ENCODE measurements around the gene FBLIM1. TPM values are rescaled to one million over a fixed set of nuclear protein-coding genes. Genes with fewer than 3 reads are reported as not detected.

Gene FBLIM1
- total RNA-seq, 2 donors from 2014 or later = not detected

GRCh38 chr1:15724949-15725880, 33.4 kb upstream of the FBLIM1 start:
- no peaks in the 10 kb centered on the region for H3K4me1 Mint-ChIP-seq (ENCODE audit: low read depth)
- H3K9me3 Mint-ChIP-seq = no peaks in the 10 kb centered on the region
- DNase-seq (no peak), ATAC-seq (replicated peaks in 1 of 2) (no peak)
- no peak overlapping the region for H3K4me3 Mint-ChIP-seq
- H3K27ac Mint-ChIP-seq = no peak overlapping the region
- no peaks in the 10 kb centered on the region for H3K27me3 Mint-ChIP-seq (ENCODE audit: low read depth)
- H3K36me3 Mint-ChIP-seq (ENCODE audit: insufficient read depth in 2 of 2) = peaks cover 0 to 2% of the 10 kb centered on the region in 2 donors

GRCh38 chr1:15726508-15726907, 32.1 kb upstream of the FBLIM1 start:
- Mint-ChIP-seq H3K4me3 (no peak overlapping the region), H3K36me3 (ENCODE audit: insufficient read depth in 2 of 2) (peaks cover 0 to 2% of the 10 kb centered on the region in 2 donors), H3K27me3 (ENCODE audit: low read depth) (no peaks in the 10 kb centered on the region), H3K27ac (no peak overlapping the region), H3K4me1 (ENCODE audit: low read depth) (no peaks in the 10 kb centered on the region), H3K9me3 (no peaks in the 10 kb centered on the region)
- DNase-seq (no peak), ATAC-seq (replicated peaks in 1 of 2) (no peak)

- Mint-ChIP-seq H3K4me1 (ENCODE audit: low read depth) (no peaks in the 10 kb centered on the region), H3K4me3 (no peak overlapping the region), H3K9me3 (no peaks in the 10 kb centered on the region), H3K27me3 (ENCODE audit: low read depth) (no peaks in the 10 kb centered on the region), H3K27ac (no peak overlapping the region), H3K36me3 (ENCODE audit: insufficient read depth in 2 of 2) (peaks cover 0 to 2% of the 10 kb centered on the region in 2 donors)
- ATAC-seq (replicated peaks in 1 of 2) (no peak), DNase-seq (no peak)
These were observed 31.6 kb upstream of the FBLIM1 start for GRCh38 chr1:15727021-15727420.

- Mint-ChIP-seq H3K27me3 (ENCODE audit: low read depth) (no peaks in the 10 kb centered on the region), H3K4me3 (no peak overlapping the region), H3K27ac (no peak overlapping the region), H3K9me3 (no peaks in the 10 kb centered on the region), H3K4me1 (ENCODE audit: low read depth) (no peaks in the 10 kb centered on the region), H3K36me3 (ENCODE audit: insufficient read depth in 2 of 2) (peaks cover 0 to 2% of the 10 kb centered on the region in 2 donors)
- no peak for DNase-seq
- ATAC-seq (replicated peaks in 1 of 2) = no peak
These were observed 31.2 kb upstream of the FBLIM1 start for GRCh38 chr1:15727424-15727823.

- Mint-ChIP-seq H3K9me3 (no peaks in the 10 kb centered on the region), H3K36me3 (ENCODE audit: insufficient read depth in 2 of 2) (peaks cover 0 to 2% of the 10 kb centered on the region in 2 donors), H3K4me3 (no peak overlapping the region), H3K27ac (no peak overlapping the region), H3K4me1 (ENCODE audit: low read depth) (no peaks in the 10 kb centered on the region), H3K27me3 (ENCODE audit: low read depth) (no peaks in the 10 kb centered on the region)
- DNase-seq (no peak), ATAC-seq (replicated peaks in 1 of 2) (no peak)
These were observed 30.6 kb upstream of the FBLIM1 start for GRCh38 chr1:15727866-15728534.

GRCh38 chr1:15728937-15729657, 29.5 kb upstream of the FBLIM1 start:
- no peak for ATAC-seq (replicated peaks in 1 of 2)
- Mint-ChIP-seq H3K27ac (no peak overlapping the region), H3K36me3 (ENCODE audit: insufficient read depth in 2 of 2) (peaks cover 2% of the 10 kb centered on the region in 2 donors), H3K4me3 (no peak overlapping the region), H3K27me3 (ENCODE audit: low read depth) (no peaks in the 10 kb centered on the region), H3K9me3 (no peaks in the 10 kb centered on the region), H3K4me1 (ENCODE audit: low read depth) (no peaks in the 10 kb centered on the region)
- no peak for DNase-seq

GRCh38 chr1:15730423-15730822, 28.2 kb upstream of the FBLIM1 start:
- ATAC-seq (replicated peaks in 1 of 2) = no peak
- H3K27me3 Mint-ChIP-seq (ENCODE audit: low read depth) = no peaks in the 10 kb centered on the region
- no peaks in the 10 kb centered on the region for H3K9me3 Mint-ChIP-seq
- peaks cover 2% of the 10 kb centered on the region in 2 donors for H3K36me3 Mint-ChIP-seq (ENCODE audit: insufficient read depth in 2 of 2)
- DNase-seq = no peak
- H3K27ac Mint-ChIP-seq = no peak overlapping the region
- no peak overlapping the region for H3K4me3 Mint-ChIP-seq
- no peaks in the 10 kb centered on the region for H3K4me1 Mint-ChIP-seq (ENCODE audit: low read depth)

GRCh38 chr1:15730936-15731335, 27.7 kb upstream of the FBLIM1 start:
- H3K27ac Mint-ChIP-seq = no peak overlapping the region
- no peak overlapping the region for H3K4me3 Mint-ChIP-seq
- H3K9me3 Mint-ChIP-seq = no peaks in the 10 kb centered on the region
- H3K27me3 Mint-ChIP-seq (ENCODE audit: low read depth) = no peaks in the 10 kb centered on the region
- ATAC-seq (replicated peaks in 1 of 2) = no peak
- no peak for DNase-seq
- H3K36me3 Mint-ChIP-seq (ENCODE audit: insufficient read depth in 2 of 2) = peaks cover 2% of the 10 kb centered on the region in 2 donors
- H3K4me1 Mint-ChIP-seq (ENCODE audit: low read depth) = no peaks in the 10 kb centered on the region

GRCh38 chr1:15731735-15732685, 26.6 kb upstream of the FBLIM1 start:
- ATAC-seq (replicated peaks in 1 of 2) (no peak), DNase-seq (no peak)
- no peaks in the 10 kb centered on the region for H3K4me1 Mint-ChIP-seq (ENCODE audit: low read depth)
- H3K36me3 Mint-ChIP-seq (ENCODE audit: insufficient read depth in 2 of 2) = peaks cover 0 to 2% of the 10 kb centered on the region in 2 donors
- H3K9me3 Mint-ChIP-seq = no peaks in the 10 kb centered on the region
- no peak overlapping the region for H3K27ac Mint-ChIP-seq
- H3K4me3 Mint-ChIP-seq = no peak overlapping the region
- no peaks in the 10 kb centered on the region for H3K27me3 Mint-ChIP-seq (ENCODE audit: low read depth)

- ATAC-seq (replicated peaks in 1 of 2) (no peak), DNase-seq (no peak)
- Mint-ChIP-seq H3K4me3 (no peak overlapping the region), H3K36me3 (ENCODE audit: insufficient read depth in 2 of 2) (peaks cover 0 to 2% of the 10 kb centered on the region in 2 donors), H3K27me3 (ENCODE audit: low read depth) (no peaks in the 10 kb centered on the region), H3K4me1 (ENCODE audit: low read depth) (no peaks in the 10 kb centered on the region), H3K9me3 (no peaks in the 10 kb centered on the region), H3K27ac (no peak overlapping the region)
These were observed 25.9 kb upstream of the FBLIM1 start for GRCh38 chr1:15732686-15733081.

GRCh38 chr1:15733218-15733725, 25.3 kb upstream of the FBLIM1 start:
- ATAC-seq (replicated peaks in 1 of 2) = no peak
- H3K36me3 Mint-ChIP-seq (ENCODE audit: insufficient read depth in 2 of 2) = peaks cover 0 to 2% of the 10 kb centered on the region in 2 donors
- H3K4me3 Mint-ChIP-seq = no peak overlapping the region
- H3K27ac Mint-ChIP-seq = no peak overlapping the region
- DNase-seq = no peak
- no peaks in the 10 kb centered on the region for H3K9me3 Mint-ChIP-seq
- no peaks in the 10 kb centered on the region for H3K27me3 Mint-ChIP-seq (ENCODE audit: low read depth)
- H3K4me1 Mint-ChIP-seq (ENCODE audit: low read depth) = no peaks in the 10 kb centered on the region

GRCh38 chr1:15733726-15734226, 24.8 kb upstream of the FBLIM1 start:
- Mint-ChIP-seq H3K36me3 (ENCODE audit: insufficient read depth in 2 of 2) (peaks cover 0 to 2% of the 10 kb centered on the region in 2 donors), H3K27ac (no peak overlapping the region), H3K4me3 (no peak overlapping the region), H3K4me1 (ENCODE audit: low read depth) (no peaks in the 10 kb centered on the region), H3K27me3 (ENCODE audit: low read depth) (no peaks in the 10 kb centered on the region), H3K9me3 (no peaks in the 10 kb centered on the region)
- no peak for ATAC-seq (replicated peaks in 1 of 2)
- no peak for DNase-seq
